GM12864 (cell line): Measurements from ENCODE around the gene LRRTM4.

Experiments
- DNase-seq: peaks from one replicate; pipeline ENCODE4 v3.0.0-alpha.2; 2011; ENCODE audit warnings: low read depth
- H3K4me3 ChIP-seq: 2 replicates; pipeline ENCODE4 v1.5.1; 2011; ENCODE audit warnings: mild to moderate bottlenecking, low read depth, low read length, control low read depth
- TF ChIP-seq, protein P1 (sequence below): IDR thresholded peaks from 2 replicates; pipeline ENCODE4 v1.5.1; 2011; ENCODE audit warnings: low read depth, mild to moderate bottlenecking, moderate library complexity, low read length, control low read depth, inconsistent platforms; ENCODE audit errors: missing control alignments

LRRTM4 gene

DNA sequence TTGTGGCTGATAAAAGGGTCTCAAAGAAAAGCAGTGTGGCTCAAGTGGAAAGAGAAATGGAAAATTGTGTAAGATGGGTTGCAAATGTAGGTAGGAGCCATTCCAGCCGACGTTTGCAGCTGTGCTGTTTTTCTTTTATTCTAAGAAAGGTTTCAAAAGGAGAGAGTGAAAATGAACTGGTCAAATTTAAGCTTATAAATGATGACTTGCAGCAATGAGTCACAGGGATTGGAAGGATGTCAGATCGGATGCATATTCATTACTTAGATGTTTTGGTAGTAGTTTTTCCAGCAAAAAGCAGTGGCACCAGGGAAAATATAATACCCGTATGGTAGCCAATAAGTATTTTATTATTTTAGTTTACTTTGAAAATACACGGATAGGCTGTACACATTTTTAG lies 79.1 kb downstream of the LRRTM4 start:
- H3K4me3 ChIP-seq = no peak overlapping the region
- TF ChIP-seq, protein P1, sequence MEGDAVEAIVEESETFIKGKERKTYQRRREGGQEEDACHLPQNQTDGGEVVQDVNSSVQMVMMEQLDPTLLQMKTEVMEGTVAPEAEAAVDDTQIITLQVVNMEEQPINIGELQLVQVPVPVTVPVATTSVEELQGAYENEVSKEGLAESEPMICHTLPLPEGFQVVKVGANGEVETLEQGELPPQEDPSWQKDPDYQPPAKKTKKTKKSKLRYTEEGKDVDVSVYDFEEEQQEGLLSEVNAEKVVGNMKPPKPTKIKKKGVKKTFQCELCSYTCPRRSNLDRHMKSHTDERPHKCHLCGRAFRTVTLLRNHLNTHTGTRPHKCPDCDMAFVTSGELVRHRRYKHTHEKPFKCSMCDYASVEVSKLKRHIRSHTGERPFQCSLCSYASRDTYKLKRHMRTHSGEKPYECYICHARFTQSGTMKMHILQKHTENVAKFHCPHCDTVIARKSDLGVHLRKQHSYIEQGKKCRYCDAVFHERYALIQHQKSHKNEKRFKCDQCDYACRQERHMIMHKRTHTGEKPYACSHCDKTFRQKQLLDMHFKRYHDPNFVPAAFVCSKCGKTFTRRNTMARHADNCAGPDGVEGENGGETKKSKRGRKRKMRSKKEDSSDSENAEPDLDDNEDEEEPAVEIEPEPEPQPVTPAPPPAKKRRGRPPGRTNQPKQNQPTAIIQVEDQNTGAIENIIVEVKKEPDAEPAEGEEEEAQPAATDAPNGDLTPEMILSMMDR = no peak

DNA sequence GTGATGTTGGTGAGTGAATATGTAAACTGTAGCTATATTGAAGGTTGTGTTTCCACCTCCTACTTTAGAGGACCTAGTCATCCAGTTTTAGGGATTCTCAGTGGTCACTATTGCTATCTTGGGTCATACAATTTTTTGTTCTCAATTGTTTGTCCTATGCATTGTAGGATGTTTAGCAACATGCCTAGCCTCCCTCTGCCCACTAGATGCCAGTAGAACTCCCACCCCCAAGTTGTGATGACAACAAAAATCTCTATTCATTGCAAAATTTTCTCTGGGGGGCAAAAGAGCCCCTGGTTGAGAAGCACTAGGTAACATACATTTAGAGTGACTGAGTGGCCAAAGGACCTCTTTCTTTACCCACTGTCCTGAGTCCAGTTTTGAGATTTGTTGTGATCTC lies 87.3 kb downstream of the LRRTM4 start:
- H3K4me3 ChIP-seq = no peak overlapping the region
- TF ChIP-seq, protein P1 = no peak
- no peak for DNase-seq

More for the DNA sequence above, 79.1 kb downstream of the LRRTM4 start:
- no peak for DNase-seq

DNA sequence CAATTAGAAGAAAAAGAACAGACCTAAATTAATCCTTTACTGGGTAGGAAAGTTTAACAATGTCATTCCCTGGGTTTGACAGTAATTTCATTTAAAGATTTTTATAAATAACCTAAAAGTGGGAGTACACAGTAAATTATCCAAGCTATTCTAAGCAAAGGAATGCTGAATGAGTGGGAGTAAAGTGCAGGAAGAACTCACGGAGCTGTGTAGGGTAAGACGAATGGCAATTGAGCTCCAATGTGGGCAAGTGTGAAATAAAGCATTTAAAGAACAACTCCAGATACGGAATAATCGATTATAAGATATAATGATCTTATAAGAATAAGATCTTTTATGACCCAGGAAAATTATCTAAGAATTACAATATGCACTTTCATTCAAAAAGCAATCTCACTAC lies 93.2 kb downstream of the LRRTM4 start:
- no peak for DNase-seq
- H3K4me3 ChIP-seq = no peak overlapping the region
- TF ChIP-seq, protein P1 = no peak

DNA sequence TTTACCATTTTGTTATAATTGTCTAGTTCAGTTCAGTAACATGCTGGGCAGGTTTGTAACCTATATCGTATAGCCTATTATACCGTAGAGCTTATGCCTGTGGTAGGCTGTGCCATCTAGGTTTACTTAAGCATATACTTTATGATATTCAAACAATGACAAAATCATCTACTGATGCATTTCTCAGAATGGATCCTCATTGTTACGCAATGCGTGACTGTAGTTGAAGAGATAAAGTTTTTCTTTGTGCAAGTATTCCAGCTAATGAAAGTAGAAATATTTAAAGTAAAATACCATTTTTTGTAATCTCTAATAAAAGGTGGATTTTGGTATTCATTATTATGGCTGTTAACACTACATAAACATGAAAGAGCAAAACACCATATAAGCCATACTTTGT lies 100.2 kb downstream of the LRRTM4 start:
- TF ChIP-seq, protein P1 = no peak
- no peak for DNase-seq

DNA sequence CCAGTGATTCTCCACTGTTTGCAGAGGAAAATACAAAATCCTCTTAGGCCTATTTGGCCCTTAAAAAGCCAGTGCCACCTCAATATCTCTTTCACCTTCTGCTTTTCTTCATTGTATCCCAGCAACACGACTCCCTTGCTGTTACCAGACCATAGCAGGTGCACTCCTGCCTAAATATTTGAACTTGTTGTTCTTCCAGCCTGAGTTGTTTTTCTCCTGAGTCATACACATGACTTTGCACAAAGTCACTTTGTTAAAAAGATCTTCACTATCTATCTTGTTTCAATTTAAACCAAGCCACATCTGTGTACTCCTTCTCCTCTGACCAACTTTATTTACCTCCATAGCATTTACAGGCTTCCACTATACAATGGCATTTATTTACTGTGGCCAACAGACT lies 103.6 kb downstream of the LRRTM4 start:
- TF ChIP-seq, protein P1 = no peak
- no peak overlapping the region for H3K4me3 ChIP-seq
- no peak for DNase-seq

More for the DNA sequence above, 100.2 kb downstream of the LRRTM4 start:
- H3K4me3 ChIP-seq = no peak overlapping the region

DNA sequence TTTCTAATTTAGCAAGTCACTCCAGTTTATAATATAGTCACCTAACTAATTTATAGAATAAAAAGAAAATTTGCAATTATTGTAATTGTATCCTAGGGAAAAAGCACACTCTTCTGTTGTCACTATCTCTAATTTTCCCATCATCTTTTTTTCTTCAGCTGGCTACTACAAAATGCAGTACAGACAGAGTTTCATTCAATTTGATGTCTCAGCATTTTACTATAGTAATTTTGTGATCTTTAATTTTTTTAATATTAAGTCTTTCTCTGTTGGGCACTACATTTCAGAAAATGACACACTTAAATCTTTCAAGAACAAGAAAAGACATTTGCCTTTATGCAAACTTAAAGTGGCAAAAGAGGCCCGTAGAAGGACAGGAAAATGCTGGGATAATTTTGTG lies 118.0 kb downstream of the LRRTM4 start:
- no peak for DNase-seq
- no peak overlapping the region for H3K4me3 ChIP-seq
- TF ChIP-seq, protein P1 = no peak

DNA sequence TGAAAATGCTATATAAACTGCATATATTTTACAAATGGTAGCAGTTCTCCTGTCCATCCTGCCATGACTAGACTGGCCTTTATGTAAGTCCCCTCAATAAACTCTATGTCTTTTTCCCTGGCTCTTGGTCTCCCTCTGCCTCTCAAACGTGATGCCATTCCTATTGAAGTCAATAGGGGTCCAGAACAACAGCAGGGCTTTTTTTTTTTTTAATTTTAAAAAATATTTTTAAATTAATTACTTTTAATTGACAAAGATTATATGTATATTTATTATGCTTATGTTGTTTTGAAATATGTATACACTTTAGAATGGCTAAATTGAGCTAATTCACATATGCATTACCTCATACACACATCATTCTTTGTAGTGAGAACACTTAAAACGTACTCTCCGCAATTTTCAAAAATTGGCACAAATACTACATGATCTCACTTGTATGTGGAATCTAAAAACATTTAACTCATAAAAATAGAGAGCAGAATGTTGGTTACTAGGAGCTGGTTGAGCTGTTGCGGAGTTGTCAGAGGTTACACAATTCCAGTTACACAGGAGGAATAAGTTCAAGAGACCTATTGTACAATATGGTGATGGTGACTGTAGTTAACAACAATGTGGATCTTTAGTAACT lies 123.1 kb downstream of the LRRTM4 start:
- TF ChIP-seq, protein P1 = no peak
- DNase-seq = no peak
- H3K4me3 ChIP-seq = no peak overlapping the region
